Mucosa of descending colon (tissue), 3 donors: ENCODE measurements around the gene CALML6. TPM values are rescaled to one million over a fixed set of nuclear protein-coding genes. Genes with fewer than 3 reads are reported as not detected.

Source experiments
- ATAC-seq: fragments of 200-7000 bp; cut with Tn5 transposase; one replicate; pipeline ENCODE4 v1.9.1; 2020; ENCODE audit warnings: mild to moderate bottlenecking, moderate library complexity
- DNase-seq, 3 donors: peaks; one replicate each; pipeline ENCODE4 v3.0.0-alpha.2; 2020
- H3K36me3 ChIP-seq: fragments of 200-600 bp; one replicate; pipeline ENCODE4 v1.8.0; 2021; ENCODE audit warnings: low read depth, mild to moderate bottlenecking
- H3K4me1 ChIP-seq: fragments of 200-600 bp; one replicate; pipeline ENCODE4 v1.8.0; 2021; ENCODE audit warnings: low read depth, mild to moderate bottlenecking
- H3K4me3 ChIP-seq: fragments of 200-600 bp; one replicate; pipeline ENCODE4 v1.8.0; 2021; ENCODE audit warnings: mild to moderate bottlenecking
- H3K9me3 ChIP-seq: fragments of 200-600 bp; one replicate; pipeline ENCODE4 v1.8.0; 2021; ENCODE audit warnings: mild to moderate bottlenecking
- intact Hi-C, 2 donors: fragments of 100-400 bp; cut with DNase I in 1 of 2; cut with micrococcal nuclease in 1 of 2; formaldehyde crosslinking; loops; one replicate each; pipeline versions ENCODE4 v1.11.0 to v1.11.1; 2022; cut with DNase I, micrococcal nuclease
- total RNA-seq, 3 donors: library from RNA; stranded (reverse); fragmentation: NEBNext Ultra II Directional in 2 of 3; extraction: Animal tissue kit (Norgen Biotek cat#: 25700) in 2 of 3; gene quantifications; one replicate each; pipeline versions ENCODE4 v1.2.1 to v1.2.4, GENCODE V29; 2021 to 2023
- TF ChIP-seq, protein P1 (sequence below): fragments of 200-600 bp; IDR thresholded peaks from one replicate; pipeline ENCODE4 v1.8.0; 2022; ENCODE audit warnings: antibody characterized with exemption, mild to moderate bottlenecking
- donor health status: DM: no; HTN: no; CAD: no; lungs with moderate emphysema.
- donor health status: DM: no; HTN: no; CAD: no.
- donor health status: DM: no; HTN: yes; CAD: no.

CALML6 gene
- total RNA-seq, 3 donors from 2014 or later = 0.32 to 1.2 (median 0.43) TPM

DNA sequence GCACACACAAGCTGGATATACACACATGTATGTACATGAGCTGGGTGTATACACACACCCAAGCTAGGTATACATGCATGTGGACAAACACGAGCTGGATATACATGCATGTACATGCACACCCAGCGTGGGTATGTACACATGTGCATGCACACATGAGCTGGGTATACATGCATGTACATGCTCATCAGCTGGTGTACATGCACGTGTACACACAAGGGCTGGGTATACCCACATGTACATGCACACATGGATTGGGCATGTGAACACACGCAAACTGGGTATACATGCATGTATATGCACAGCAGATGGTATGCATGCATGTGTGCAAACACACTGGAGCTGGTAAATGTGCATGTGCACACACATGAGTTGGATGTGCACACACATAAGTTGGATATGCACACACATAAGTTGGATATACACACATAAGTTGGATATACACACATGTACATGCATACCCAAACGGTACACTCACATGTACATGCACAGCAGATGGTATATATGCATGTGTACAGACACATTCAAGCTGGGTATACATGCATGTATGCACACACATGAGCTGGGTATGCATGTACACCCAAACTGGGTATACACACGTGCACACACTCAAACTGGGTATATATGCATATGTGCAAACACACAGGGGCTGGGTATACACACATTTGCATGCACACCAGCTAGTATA, 16.7 kb upstream of the CALML6 start:
- intact Hi-C loops = no loop called here
- peaks cover 29% of the 10 kb centered on the region for H3K4me1 ChIP-seq
- TF ChIP-seq, protein P1, sequence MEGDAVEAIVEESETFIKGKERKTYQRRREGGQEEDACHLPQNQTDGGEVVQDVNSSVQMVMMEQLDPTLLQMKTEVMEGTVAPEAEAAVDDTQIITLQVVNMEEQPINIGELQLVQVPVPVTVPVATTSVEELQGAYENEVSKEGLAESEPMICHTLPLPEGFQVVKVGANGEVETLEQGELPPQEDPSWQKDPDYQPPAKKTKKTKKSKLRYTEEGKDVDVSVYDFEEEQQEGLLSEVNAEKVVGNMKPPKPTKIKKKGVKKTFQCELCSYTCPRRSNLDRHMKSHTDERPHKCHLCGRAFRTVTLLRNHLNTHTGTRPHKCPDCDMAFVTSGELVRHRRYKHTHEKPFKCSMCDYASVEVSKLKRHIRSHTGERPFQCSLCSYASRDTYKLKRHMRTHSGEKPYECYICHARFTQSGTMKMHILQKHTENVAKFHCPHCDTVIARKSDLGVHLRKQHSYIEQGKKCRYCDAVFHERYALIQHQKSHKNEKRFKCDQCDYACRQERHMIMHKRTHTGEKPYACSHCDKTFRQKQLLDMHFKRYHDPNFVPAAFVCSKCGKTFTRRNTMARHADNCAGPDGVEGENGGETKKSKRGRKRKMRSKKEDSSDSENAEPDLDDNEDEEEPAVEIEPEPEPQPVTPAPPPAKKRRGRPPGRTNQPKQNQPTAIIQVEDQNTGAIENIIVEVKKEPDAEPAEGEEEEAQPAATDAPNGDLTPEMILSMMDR = no peak
- no peak for ATAC-seq
- no peaks in the 10 kb centered on the region for H3K36me3 ChIP-seq
- DNase-seq = no peak
- H3K9me3 ChIP-seq = no peaks in the 10 kb centered on the region
- H3K4me3 ChIP-seq = no peak overlapping the region

DNA sequence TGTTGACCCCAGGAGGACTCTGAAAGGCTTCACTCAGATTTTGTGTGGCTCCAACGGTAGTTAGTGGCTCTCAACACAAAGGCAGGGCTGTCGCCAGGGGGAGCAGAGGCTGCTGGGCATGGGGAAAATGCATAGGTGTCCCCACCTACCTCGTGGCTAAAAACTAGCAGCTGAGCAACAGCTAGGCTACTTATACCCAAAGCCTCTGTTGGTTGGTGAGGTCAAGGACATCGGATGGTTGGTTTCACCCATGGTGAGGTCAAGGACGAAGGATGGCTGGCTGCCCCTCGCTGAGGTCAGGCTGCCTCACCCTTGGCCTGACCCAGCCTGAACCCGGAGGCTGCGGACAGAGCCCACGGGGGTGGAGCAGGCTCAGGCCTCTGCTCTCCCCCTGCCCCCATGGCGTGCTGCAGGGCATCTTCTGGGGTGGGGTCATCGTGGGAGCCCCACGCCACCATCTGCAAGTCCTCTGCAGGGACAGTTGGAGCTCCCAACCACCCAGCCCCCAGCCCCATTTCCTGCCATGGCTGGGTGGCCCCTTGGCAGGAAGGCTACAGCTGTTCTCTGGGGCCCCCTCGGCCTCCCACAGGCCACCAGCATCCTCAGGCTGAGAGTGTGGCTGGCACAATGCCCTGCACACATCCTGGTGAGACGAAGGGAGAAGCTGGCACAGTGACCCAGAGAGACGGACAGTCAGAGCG, 15.6 kb upstream of the CALML6 start:
- ATAC-seq (no peak), DNase-seq (no peak)
- TF ChIP-seq, protein P1 = no peak
- H3K36me3 ChIP-seq = no peaks in the 10 kb centered on the region
- intact Hi-C loops = no loop called here
- peaks cover 19% of the 10 kb centered on the region for H3K4me1 ChIP-seq
- no peaks in the 10 kb centered on the region for H3K9me3 ChIP-seq
- H3K4me3 ChIP-seq = no peak overlapping the region

DNA sequence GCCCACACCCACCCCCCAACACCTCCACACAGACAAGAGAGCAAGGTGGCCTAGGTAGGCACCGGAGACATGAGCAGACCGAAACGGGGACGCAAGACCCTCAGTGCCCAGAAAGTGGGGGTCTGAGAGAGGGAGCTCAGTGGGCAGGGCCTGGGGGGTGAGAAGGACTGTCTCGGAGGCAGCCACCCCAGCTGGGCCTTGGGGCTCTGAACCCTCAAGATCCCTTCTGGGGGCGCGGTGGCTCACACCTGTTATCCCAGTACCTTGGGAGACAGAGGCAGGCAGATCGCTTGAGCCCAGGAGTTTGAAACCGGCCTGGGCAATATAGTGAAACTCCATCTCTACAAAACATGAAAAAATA, 15.1 kb upstream of the CALML6 start:
- Histone ChIP-seq H3K4me3 (no peak overlapping the region), H3K9me3 (no peaks in the 10 kb centered on the region), H3K36me3 (no peaks in the 10 kb centered on the region), H3K4me1 (peaks cover 14% of the 10 kb centered on the region)
- ATAC-seq (no peak), DNase-seq (no peak)
- TF ChIP-seq, protein P1 = no peak
- intact Hi-C loops = loop anchor here in 1 of 2 donors (10.0 kb wide), 1 partner anchor 115 kb away; no protein-coding TSS in a partner anchor

DNA sequence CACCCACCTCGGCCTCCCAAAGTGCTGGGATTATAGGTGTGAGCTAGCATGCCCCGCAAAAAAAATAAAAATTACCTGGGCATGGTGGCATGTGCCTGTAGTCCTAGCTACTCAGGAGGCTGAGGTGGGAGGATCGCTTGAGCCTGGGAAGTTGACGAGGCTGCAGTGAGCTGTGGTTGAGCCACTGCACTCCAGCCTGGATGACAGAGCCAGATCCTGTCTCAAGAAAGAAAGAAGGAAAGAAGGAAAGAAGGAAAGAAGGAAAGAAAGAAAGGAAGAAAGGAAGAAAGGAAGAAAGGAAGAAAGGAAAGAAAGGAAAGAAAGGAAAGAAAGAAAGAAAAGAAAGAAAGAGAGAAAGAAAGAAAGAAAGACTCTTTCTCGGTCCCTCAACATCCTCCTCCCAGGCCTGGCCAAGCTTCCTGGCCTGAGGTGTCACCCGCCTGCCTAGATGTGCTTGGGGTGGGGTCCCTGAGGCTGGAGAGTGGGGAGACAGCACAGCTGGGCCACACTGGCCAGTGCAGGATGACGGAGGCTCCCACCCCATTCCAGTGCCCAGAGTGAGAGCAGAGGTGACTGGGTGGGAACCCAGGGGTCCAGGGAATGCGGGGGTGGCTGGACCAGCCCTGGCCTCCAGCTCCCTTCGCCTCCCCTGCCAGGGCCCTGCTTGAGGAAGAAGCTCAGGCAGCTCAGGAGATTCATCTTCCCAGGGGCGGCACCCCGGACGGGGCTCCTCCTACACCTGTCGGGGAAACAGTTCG, 14.0 kb upstream of the CALML6 start:
- Histone ChIP-seq H3K4me1 (peaks cover 4% of the 10 kb centered on the region), H3K4me3 (no peak overlapping the region), H3K36me3 (no peaks in the 10 kb centered on the region), H3K9me3 (no peaks in the 10 kb centered on the region)
- TF ChIP-seq, protein P1 = no peak
- peak in 1 of 3 donors; percentile 50 for DNase-seq
- peak; percentile 16 for ATAC-seq
- intact Hi-C loops = loop anchor here in 1 of 2 donors (10.0 kb wide), 1 partner anchor 116 kb away; no protein-coding TSS in a partner anchor

DNA sequence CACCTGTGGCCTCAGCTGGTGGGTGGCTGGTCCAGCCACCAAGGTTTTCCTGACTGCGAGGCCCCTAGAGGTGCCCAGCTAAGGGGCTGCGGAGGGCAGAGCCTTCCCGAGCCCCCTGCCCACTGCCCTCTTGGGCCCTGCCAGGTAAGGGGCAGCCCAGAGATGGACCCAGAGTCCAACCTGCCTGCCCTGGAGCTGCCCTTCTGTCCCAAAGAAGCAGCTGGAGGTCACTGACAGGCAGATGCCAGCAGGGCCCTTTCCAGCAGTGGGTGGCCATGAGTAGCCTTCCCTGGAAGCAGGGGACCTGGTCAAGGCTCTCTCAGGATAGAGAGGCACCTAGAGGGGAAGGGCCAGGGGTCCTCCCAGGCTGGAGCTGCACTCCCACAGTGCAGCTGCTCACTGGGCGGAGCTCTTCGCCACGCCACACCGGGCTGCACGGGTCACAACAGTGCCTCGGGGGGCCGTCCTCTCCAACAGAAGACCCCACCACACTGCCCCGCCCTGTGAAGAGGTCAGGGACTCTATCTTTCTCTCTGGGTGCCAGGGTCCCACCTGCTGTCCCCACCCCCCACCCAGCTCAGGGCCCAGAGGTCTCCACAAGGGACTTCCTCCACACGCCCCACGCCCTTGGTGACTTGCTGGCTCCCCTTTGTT, 13.3 kb upstream of the CALML6 start:
- Histone ChIP-seq H3K9me3 (no peaks in the 10 kb centered on the region), H3K4me3 (no peak overlapping the region), H3K36me3 (no peaks in the 10 kb centered on the region), H3K4me1 (peaks cover 4% of the 10 kb centered on the region)
- TF ChIP-seq, protein P1 = no peak
- ATAC-seq = no peak
- intact Hi-C loops = loop anchor here in 1 of 2 donors (10.0 kb wide), 1 partner anchor 117 kb away; no protein-coding TSS in a partner anchor
- peak in 1 of 3 donors; percentile 36 for DNase-seq
